NCI-H2029 treated with DMSO at 0.1 percent for 48 hours (cell line): ENCODE results near the gene VEPH1.
"Not testable (repeated sequence)": the region's sequence is repeated elsewhere in the genome, so short reads cannot be mapped to it uniquely, and the experiment has no call there.

ENCODE experiments used
- DNase-seq: peaks from one replicate; lab custom pipeline; 2025; lab: John Stamatoyannopoulos, UW

VEPH1 gene

DNA sequence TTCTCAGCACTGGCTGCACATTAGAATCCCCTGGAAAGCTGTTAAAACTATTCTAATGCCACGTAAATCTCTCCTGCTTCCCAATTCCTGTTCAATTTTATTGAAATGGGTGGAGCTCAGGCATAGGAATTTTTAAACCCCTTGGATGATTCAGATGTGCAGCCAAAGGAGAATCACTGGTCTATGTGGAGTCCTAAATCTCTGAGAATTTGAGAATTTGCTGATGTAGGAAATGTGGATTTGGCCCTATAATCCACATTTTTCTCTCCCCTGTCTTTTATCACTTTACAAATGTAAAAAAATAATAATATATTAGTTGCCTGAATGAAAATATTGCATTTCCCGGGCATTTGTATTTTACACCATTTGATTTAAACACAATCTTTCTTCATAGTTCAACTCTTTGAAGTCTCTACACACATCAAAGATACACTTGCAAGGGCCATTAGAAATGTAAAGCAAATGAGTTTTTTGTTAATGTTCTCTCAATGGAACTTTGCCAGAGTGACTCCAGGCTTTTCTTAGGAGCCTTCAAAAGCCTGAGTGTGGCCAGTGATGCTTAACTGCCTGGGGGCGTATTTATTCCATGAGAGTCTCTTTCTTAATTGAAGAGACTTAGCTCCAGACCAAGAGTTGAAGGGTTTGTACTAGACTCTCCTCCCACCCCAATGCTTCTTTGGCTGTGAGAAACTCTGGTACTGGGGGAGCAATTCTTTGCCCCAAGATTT, 115.3 kb downstream of the VEPH1 start:
- DNase-seq, result no peak

- DNase-seq, result no peak
Measured at GRCh38 chr3:157384491-157384890, 118.7 kb downstream of the VEPH1 start.

GRCh38 chr3:157384031-157384430, 119.2 kb downstream of the VEPH1 start:
- no peak for DNase-seq

- DNase-seq, result no peak
Measured at GRCh38 chr3:157381606-157382005, 121.6 kb downstream of the VEPH1 start.

- DNase-seq, result no peak
Measured at GRCh38 chr3:157379525-157380140, 123.6 kb downstream of the VEPH1 start.

DNA sequence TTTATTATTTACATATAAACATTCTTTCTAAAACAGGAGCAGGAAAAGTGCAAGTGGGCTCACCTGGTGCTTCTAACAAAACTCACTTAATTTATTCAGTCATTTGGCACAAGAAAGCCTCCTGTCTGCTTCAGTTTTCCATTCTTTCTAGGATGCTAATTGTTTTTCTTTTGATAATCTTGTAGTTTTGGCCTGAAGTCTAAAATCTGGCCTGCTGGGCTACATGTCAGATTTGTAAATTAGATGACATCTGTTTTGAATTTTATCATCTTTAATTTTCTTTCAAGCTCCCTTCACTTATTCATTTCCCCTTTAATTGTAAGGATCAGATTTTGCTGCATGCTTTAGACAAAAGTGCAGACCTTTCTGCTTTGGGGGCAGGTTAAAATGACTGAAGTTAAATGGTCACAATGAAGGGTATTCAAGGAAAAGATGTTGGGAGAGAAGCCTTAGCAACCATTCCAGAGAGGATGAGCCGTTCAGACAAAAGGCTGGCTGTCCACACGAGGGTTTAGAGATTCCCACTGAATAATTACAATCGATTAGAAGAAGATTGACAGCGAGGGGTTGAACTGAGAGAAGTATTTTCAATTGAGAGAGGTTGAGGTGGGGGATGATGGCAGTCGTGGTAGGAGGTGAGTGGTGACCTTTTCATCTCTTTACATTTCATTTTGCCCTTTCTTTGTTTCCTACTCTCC, 126.5 kb downstream of the VEPH1 start:
- DNase-seq, result no peak

DNA sequence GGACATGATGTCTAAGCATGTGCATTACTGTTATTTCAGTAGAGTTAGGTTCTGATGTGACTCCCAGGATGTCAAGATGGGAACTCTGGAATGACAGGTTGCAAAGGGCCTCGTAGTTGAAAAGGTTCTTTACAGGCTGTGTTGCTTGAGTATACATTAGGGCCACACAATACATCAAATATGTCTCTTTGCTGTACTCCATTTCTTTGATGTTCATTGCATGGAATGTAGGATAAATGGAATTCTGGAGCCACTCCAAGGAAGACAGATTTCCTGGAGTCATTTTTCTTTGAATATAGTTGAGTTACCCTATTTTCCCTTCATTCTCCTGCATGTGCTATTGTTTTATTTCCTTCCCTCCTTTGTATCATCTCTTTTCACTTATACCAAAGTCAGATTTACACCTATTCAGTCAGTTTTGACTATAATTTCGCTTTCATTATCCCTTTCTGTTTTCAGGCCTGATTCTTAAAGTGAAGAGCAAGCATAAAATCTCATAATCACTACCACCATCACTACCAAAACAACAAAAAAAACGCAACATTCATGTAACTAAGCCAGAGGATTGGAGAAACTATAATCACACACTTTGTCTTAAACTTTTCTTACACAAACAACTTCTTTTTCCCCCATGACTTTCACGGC, 127.8 kb downstream of the VEPH1 start:
- no peak for DNase-seq

- no peak for DNase-seq
Measured at GRCh38 chr3:157374933-157375332, 128.3 kb downstream of the VEPH1 start.

DNA sequence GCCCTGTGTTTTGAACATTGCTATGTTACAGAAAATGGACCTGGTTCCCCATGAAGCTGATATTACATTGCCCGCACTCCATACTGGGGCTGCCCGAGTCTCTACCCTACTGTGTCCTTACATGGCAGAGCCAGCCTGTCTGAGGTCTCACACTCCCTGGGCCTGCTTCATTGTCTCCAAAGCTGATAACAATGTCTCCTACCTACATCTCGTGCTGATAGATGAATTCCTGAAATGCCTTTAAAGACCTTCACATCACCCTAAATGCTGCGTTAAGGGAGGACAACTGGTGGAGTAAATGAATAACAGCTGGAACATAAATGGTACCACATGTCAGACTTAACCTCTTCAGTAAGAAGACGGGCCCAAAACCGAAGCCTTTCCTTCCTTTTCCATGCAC, 129.4 kb downstream of the VEPH1 start:
- no peak for DNase-seq

- no peak for DNase-seq
Measured at GRCh38 chr3:157370867-157371266, 132.3 kb downstream of the VEPH1 start.

GRCh38 chr3:157369727-157370421, 133.3 kb downstream of the VEPH1 start:
- no peak for DNase-seq

GRCh38 chr3:157368171-157368570, 135.0 kb downstream of the VEPH1 start:
- DNase-seq, result no peak

- DNase-seq, result no peak
Measured at GRCh38 chr3:157363393-157363792, 139.8 kb downstream of the VEPH1 start.

GRCh38 chr3:157362348-157362747, 140.9 kb downstream of the VEPH1 start:
- DNase-seq, result no peak

- DNase-seq, result no peak
Measured at GRCh38 chr3:157360044-157360443, 143.2 kb downstream of the VEPH1 start.

- no peak for DNase-seq
Measured at GRCh38 chr3:157356541-157356940, 146.7 kb downstream of the VEPH1 start.

- DNase-seq, result no peak
Measured at GRCh38 chr3:157355276-157355675, 147.9 kb downstream of the VEPH1 start.

DNA sequence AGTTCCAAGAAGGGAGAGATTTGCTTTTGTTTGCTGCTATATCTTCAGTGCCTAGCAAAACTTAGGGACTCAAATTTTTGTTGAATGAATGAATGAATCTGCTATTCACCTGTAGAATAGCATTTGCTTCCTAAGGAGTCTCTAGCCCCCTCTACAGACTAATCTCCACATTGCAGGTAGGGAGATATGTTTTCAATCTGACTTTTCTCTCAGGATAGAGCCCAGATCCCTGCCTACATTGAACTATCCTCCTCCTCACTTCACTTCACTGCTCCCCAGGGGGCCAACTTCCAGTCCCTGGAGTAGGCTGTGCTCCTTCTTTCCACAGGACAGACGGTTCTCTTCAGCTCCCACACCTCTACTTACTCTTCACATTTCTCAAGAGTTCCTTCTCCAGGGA, 148.5 kb downstream of the VEPH1 start:
- no peak for DNase-seq

- DNase-seq, result no peak
Measured at GRCh38 chr3:157354254-157354653, 149.0 kb downstream of the VEPH1 start.

GRCh38 chr3:157353652-157354051, 149.6 kb downstream of the VEPH1 start:
- no peak for DNase-seq

DNA sequence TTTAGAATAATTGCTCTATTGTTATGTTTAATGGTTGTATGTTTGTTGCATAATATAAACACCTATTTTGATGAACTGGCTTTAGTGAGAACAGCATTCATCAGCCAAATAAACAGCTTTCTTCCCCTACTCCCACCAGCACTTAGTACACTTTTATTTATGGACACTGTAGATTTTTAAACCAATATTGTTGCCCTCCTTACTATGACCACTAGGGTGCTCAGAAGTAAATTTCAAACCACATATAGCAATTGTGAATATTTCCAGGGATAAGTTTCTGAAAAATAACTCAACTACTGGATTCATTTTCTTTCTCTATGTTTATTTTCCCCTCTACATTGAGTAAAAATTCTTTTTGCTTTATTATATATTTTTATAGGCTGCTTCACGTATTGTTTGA, 151.2 kb downstream of the VEPH1 start:
- DNase-seq, result no peak

DNA sequence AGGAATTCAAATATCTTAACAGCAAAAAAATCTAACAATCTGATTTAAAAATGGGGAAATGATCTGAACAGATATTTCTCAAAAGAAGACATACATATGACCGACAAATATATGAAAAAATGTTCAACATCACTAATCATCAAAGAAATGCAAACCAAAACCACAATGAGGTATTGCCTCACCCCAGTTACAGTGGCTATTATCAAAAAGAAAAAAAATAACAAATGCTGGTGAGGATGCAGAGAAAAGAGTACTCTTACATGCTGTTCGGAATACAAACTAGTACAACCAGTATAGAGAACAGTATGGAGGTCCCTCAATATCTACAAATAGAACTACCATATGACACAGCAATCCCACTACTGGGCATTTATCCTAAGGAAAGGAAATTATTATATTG, 152.6 kb downstream of the VEPH1 start:
- not testable (repeated sequence) for DNase-seq
